ENCODE data around the gene USP27X.

The USP27X gene

GRCh38 chrX:49858341-49858740 is 20.9 kb upstream of the USP27X start:
- Histone ChIP-seq H3K9me3 (replicated peaks; ENCODE audit: low read length) (no peaks in the 10 kb centered on the region), H3K27me3 (ENCODE audit: control insufficient read depth, insufficient read depth, low read length) (peaks cover 6% of the 10 kb centered on the region), H3K9ac (ENCODE audit: low read depth, low read length) (no peak overlapping the region), H3K4me3 (ENCODE audit: low read length) (no peak overlapping the region), H3K36me3 (ENCODE audit: insufficient read depth, low read length) (no peaks in the 10 kb centered on the region), H3K4me2 (ENCODE audit: low read length) (no peak overlapping the region), H3K4me1 (ENCODE audit: control insufficient read depth, insufficient read depth, low read length) (no peaks in the 10 kb centered on the region)

GRCh38 chrX:49859491-49859890 is 19.8 kb upstream of the USP27X start:
- Histone ChIP-seq H3K9me3 (replicated peaks; ENCODE audit: low read length) (no peaks in the 10 kb centered on the region), H3K4me1 (ENCODE audit: control insufficient read depth, insufficient read depth, low read length) (no peaks in the 10 kb centered on the region), H3K9ac (ENCODE audit: low read depth, low read length) (no peak overlapping the region), H3K27me3 (ENCODE audit: control insufficient read depth, insufficient read depth, low read length) (peaks cover 8% of the 10 kb centered on the region), H3K4me2 (ENCODE audit: low read length) (no peak overlapping the region), H3K4me3 (ENCODE audit: low read length) (no peak overlapping the region), H3K36me3 (ENCODE audit: insufficient read depth, low read length) (no peaks in the 10 kb centered on the region)

- peaks cover 5% of the 10 kb centered on the region for H3K27me3 ChIP-seq (ENCODE audit: control insufficient read depth, insufficient read depth, low read length)
- H3K4me2 ChIP-seq (ENCODE audit: low read length), result no peak overlapping the region
- H3K36me3 ChIP-seq (ENCODE audit: insufficient read depth, low read length), result no peaks in the 10 kb centered on the region
- H3K4me3 ChIP-seq (ENCODE audit: low read length), result no peak overlapping the region
- no peaks in the 10 kb centered on the region for H3K9me3 ChIP-seq (replicated peaks; ENCODE audit: low read length)
- H3K9ac ChIP-seq (ENCODE audit: low read depth, low read length), result no peak overlapping the region
- H3K4me1 ChIP-seq (ENCODE audit: control insufficient read depth, insufficient read depth, low read length), result no peaks in the 10 kb centered on the region
These were observed 18.3 kb upstream of the USP27X start for GRCh38 chrX:49860867-49861535.

- Histone ChIP-seq H3K4me2 (ENCODE audit: low read length) (no peak overlapping the region), H3K9me3 (replicated peaks; ENCODE audit: low read length) (no peaks in the 10 kb centered on the region), H3K4me3 (ENCODE audit: low read length) (no peak overlapping the region), H3K36me3 (ENCODE audit: insufficient read depth, low read length) (no peaks in the 10 kb centered on the region), H3K9ac (ENCODE audit: low read depth, low read length) (no peak overlapping the region), H3K27me3 (ENCODE audit: control insufficient read depth, insufficient read depth, low read length) (peaks cover 5% of the 10 kb centered on the region), H3K4me1 (ENCODE audit: control insufficient read depth, insufficient read depth, low read length) (no peaks in the 10 kb centered on the region)
These were observed 17.2 kb upstream of the USP27X start for GRCh38 chrX:49862093-49862492.

GRCh38 chrX:49868739-49869138 is 10.5 kb upstream of the USP27X start:
- Histone ChIP-seq H3K27me3 (ENCODE audit: control insufficient read depth, insufficient read depth, low read length) (peaks cover 19% of the 10 kb centered on the region), H3K4me1 (ENCODE audit: control insufficient read depth, insufficient read depth, low read length) (no peaks in the 10 kb centered on the region), H3K36me3 (ENCODE audit: insufficient read depth, low read length) (no peaks in the 10 kb centered on the region), H3K9ac (ENCODE audit: low read depth, low read length) (no peak overlapping the region), H3K4me3 (ENCODE audit: low read length) (no peak overlapping the region), H3K9me3 (replicated peaks; ENCODE audit: low read length) (no peaks in the 10 kb centered on the region), H3K4me2 (ENCODE audit: low read length) (no peak overlapping the region)

- H3K9me3 ChIP-seq (replicated peaks; ENCODE audit: low read length), result no peaks in the 10 kb centered on the region
- H3K36me3 ChIP-seq (ENCODE audit: insufficient read depth, low read length), result no peaks in the 10 kb centered on the region
- H3K4me3 ChIP-seq (ENCODE audit: low read length), result no peak overlapping the region
- H3K4me1 ChIP-seq (ENCODE audit: control insufficient read depth, insufficient read depth, low read length), result peaks cover 6% of the 10 kb centered on the region
- H3K4me2 ChIP-seq (ENCODE audit: low read length), result no peak overlapping the region
- no peak overlapping the region for H3K9ac ChIP-seq (ENCODE audit: low read depth, low read length)
- H3K27me3 ChIP-seq (ENCODE audit: control insufficient read depth, insufficient read depth, low read length), result peaks cover 2% of the 10 kb centered on the region
These were observed 2.5 kb upstream of the USP27X start for GRCh38 chrX:49876750-49877149.

GRCh38 chrX:49877397-49878101 is 1.7 kb upstream of the USP27X start:
- Histone ChIP-seq H3K4me3 (ENCODE audit: low read length) (no peak overlapping the region), H3K9ac (ENCODE audit: low read depth, low read length) (no peak overlapping the region), H3K27me3 (ENCODE audit: control insufficient read depth, insufficient read depth, low read length) (no peaks in the 10 kb centered on the region), H3K9me3 (replicated peaks; ENCODE audit: low read length) (no peaks in the 10 kb centered on the region), H3K36me3 (ENCODE audit: insufficient read depth, low read length) (no peaks in the 10 kb centered on the region), H3K4me2 (ENCODE audit: low read length) (no peak overlapping the region), H3K4me1 (ENCODE audit: control insufficient read depth, insufficient read depth, low read length) (peaks cover 6% of the 10 kb centered on the region)

- Histone ChIP-seq H3K9me3 (replicated peaks; ENCODE audit: low read length) (no peaks in the 10 kb centered on the region), H3K4me2 (ENCODE audit: low read length) (peak overlapping the region; percentile 86), H3K36me3 (ENCODE audit: insufficient read depth, low read length) (no peaks in the 10 kb centered on the region), H3K4me3 (ENCODE audit: low read length) (peak overlapping the region; percentile 77), H3K9ac (ENCODE audit: low read depth, low read length) (peak overlapping the region; percentile 82), H3K27me3 (ENCODE audit: control insufficient read depth, insufficient read depth, low read length) (no peaks in the 10 kb centered on the region), H3K4me1 (ENCODE audit: control insufficient read depth, insufficient read depth, low read length) (peaks cover 6% of the 10 kb centered on the region)
These were observed 1.0 kb upstream of the USP27X start for GRCh38 chrX:49878128-49878833.

- Histone ChIP-seq H3K27me3 (ENCODE audit: control insufficient read depth, insufficient read depth, low read length) (no peaks in the 10 kb centered on the region), H3K9ac (ENCODE audit: low read depth, low read length) (peak overlapping the region; percentile 82), H3K9me3 (replicated peaks; ENCODE audit: low read length) (no peaks in the 10 kb centered on the region), H3K4me2 (ENCODE audit: low read length) (peak overlapping the region; percentile 86), H3K4me1 (ENCODE audit: control insufficient read depth, insufficient read depth, low read length) (peaks cover 6% of the 10 kb centered on the region), H3K36me3 (ENCODE audit: insufficient read depth, low read length) (no peaks in the 10 kb centered on the region), H3K4me3 (ENCODE audit: low read length) (peak overlapping the region; percentile 77)
These were observed 483 bp downstream of the USP27X start for GRCh38 chrX:49879656-49880277.

- no peak overlapping the region for H3K4me3 ChIP-seq (ENCODE audit: low read length)
- H3K27me3 ChIP-seq (ENCODE audit: control insufficient read depth, insufficient read depth, low read length), result no peaks in the 10 kb centered on the region
- H3K9ac ChIP-seq (ENCODE audit: low read depth, low read length), result no peak overlapping the region
- H3K4me1 ChIP-seq (ENCODE audit: control insufficient read depth, insufficient read depth, low read length), result peaks cover 6% of the 10 kb centered on the region
- no peaks in the 10 kb centered on the region for H3K36me3 ChIP-seq (ENCODE audit: insufficient read depth, low read length)
- no peak overlapping the region for H3K4me2 ChIP-seq (ENCODE audit: low read length)
- no peaks in the 10 kb centered on the region for H3K9me3 ChIP-seq (replicated peaks; ENCODE audit: low read length)
These were observed 1.4 kb downstream of the USP27X start for GRCh38 chrX:49880668-49881067.

GRCh38 chrX:49884290-49884862 is 5.1 kb downstream of the USP27X start:
- Histone ChIP-seq H3K4me1 (ENCODE audit: control insufficient read depth, insufficient read depth, low read length) (no peaks in the 10 kb centered on the region), H3K27me3 (ENCODE audit: control insufficient read depth, insufficient read depth, low read length) (no peaks in the 10 kb centered on the region), H3K4me3 (ENCODE audit: low read length) (no peak overlapping the region), H3K36me3 (ENCODE audit: insufficient read depth, low read length) (no peaks in the 10 kb centered on the region), H3K9ac (ENCODE audit: low read depth, low read length) (no peak overlapping the region), H3K4me2 (ENCODE audit: low read length) (no peak overlapping the region), H3K9me3 (replicated peaks; ENCODE audit: low read length) (no peaks in the 10 kb centered on the region)
